Keratinocyte (primary cell): Measurements from ENCODE around the gene GABRB1. TPM values are rescaled to one million over a fixed set of nuclear protein-coding genes. Genes with fewer than 3 reads are reported as not detected.

Experiments
- DNase-seq: peaks from one replicate; pipeline ENCODE4 v3.0.0-alpha.2; 2011; ENCODE audit warnings: low read depth, missing footprints, low spot score
- FAIRE-seq: peaks from 2 replicates; lab custom pipeline; 2011; peaks lifted over from hg19 to GRCh38; lab: Jason Lieb, UNC
- H2AFZ ChIP-seq: 2 replicates; pipeline ENCODE4 v1.6.0; 2012; ENCODE audit warnings: low read length, control low read depth, inconsistent platforms; ENCODE audit not compliant: control insufficient read depth
- H3K27ac ChIP-seq: 2 replicates; pipeline ENCODE4 v1.5.1; 2011; ENCODE audit warnings: low read length; ENCODE audit not compliant: control insufficient read depth, insufficient read depth
- H3K27me3 ChIP-seq: 3 replicates; pipeline ENCODE4 v1.6.0; 2011; ENCODE audit warnings: low read length; ENCODE audit not compliant: control insufficient read depth, insufficient read depth; ENCODE audit errors: extremely low read depth
- H3K36me3 ChIP-seq, 2 experiments: 2 replicates in 1 of 2; 3 replicates in 1 of 2; pipeline ENCODE4 v1.5.1; 2011; ENCODE audit warnings: low read length in 2 of 2, mild to moderate bottlenecking in 1 of 2; ENCODE audit not compliant: control insufficient read depth in 2 of 2, insufficient read depth in 2 of 2; ENCODE audit errors: extremely low read depth in 1 of 2
- H3K4me1 ChIP-seq: 3 replicates; pipeline ENCODE4 v1.5.1; 2011; ENCODE audit warnings: low read length; ENCODE audit not compliant: control insufficient read depth, insufficient read depth; ENCODE audit errors: extremely low read depth
- H3K4me2 ChIP-seq: 3 replicates; pipeline ENCODE4 v1.6.0; 2011; ENCODE audit warnings: low read depth, low read length; ENCODE audit not compliant: control insufficient read depth, insufficient read depth; ENCODE audit errors: extremely low read depth
- H3K4me3 ChIP-seq, 3 experiments: fragments of 200-600 bp in 1 of 3; sonication (generic) in 1 of 3; 2 replicates in 2 of 3; 3 replicates in 1 of 3; pipeline ENCODE4 v1.5.1; 2011 to 2016; ENCODE audit warnings: low read length in 3 of 3, mild to moderate bottlenecking in 3 of 3, control low read depth in 2 of 3, inconsistent platforms in 1 of 3, low read depth in 1 of 3, mixed read lengths in 1 of 3, mixed run types in 1 of 3, moderate library complexity in 1 of 3; ENCODE audit not compliant: control insufficient read depth in 2 of 3, insufficient read depth in 2 of 3; ENCODE audit errors: extremely low read depth in 1 of 3
- H3K79me2 ChIP-seq: 2 replicates; pipeline ENCODE4 v1.6.0; 2012; ENCODE audit warnings: low read length; ENCODE audit not compliant: control insufficient read depth, insufficient read depth
- H3K9ac ChIP-seq: 3 replicates; pipeline ENCODE4 v1.6.0; 2011; ENCODE audit warnings: low read length; ENCODE audit not compliant: control insufficient read depth, insufficient read depth; ENCODE audit errors: extremely low read depth
- H3K9me1 ChIP-seq: 3 replicates; pipeline ENCODE4 v1.6.0; 2011; ENCODE audit warnings: low read length; ENCODE audit not compliant: control insufficient read depth, insufficient read depth; ENCODE audit errors: extremely low read depth
- H3K9me3 ChIP-seq: 2 replicates; pipeline ENCODE4 v1.5.1; 2012; ENCODE audit warnings: low read depth, low read length; ENCODE audit not compliant: control insufficient read depth
- H4K20me1 ChIP-seq: 3 replicates; pipeline ENCODE4 v1.6.0; 2011; ENCODE audit warnings: low read length; ENCODE audit not compliant: control insufficient read depth, insufficient read depth; ENCODE audit errors: extremely low read depth
- EZH2 ChIP-seq: IDR thresholded peaks from one replicate; pipeline ENCODE4 v1.6.1; 2012; ENCODE audit warnings: inconsistent platforms, mild to moderate bottlenecking, low read length, moderate library complexity
- dilution Hi-C: fragments of 300-500 bp; cut with MboI; formaldehyde crosslinking; loops from one replicate; pipeline ENCODE4 v1.7.0; 2020; ENCODE audit warnings: low sequenced_read_pairs; ENCODE audit not compliant: extremely low pct_ligation_motif_present
- polyA plus RNA-seq, 5 experiments: library from polyadenylated mRNA; depleted of rRNA in 3 of 5; stranded (reverse) in 3 of 5; stranded (forward) in 1 of 5; unstranded in 1 of 5; fragments of >200 nt; gene quantifications; 1 replicate in 1 of 5; 2 replicates in 3 of 5; 3 replicates in 1 of 5; pipeline versions ENCODE4 v1.2.1 to v1.2.3, GENCODE V29; 2011 to 2012; ENCODE audit warnings: missing spikeins in 2 of 5, low read depth in 1 of 5, low replicate concordance in 1 of 5
- TF ChIP-seq, protein P1 (sequence below), 3 experiments: IDR thresholded peaks in 1 of 3; conservative IDR thresholded peaks in 1 of 3; optimal IDR thresholded peaks in 1 of 3; 2 replicates in 2 of 3; 3 replicates in 1 of 3; pipeline versions ENCODE3 to v1.5.1; 2011; ENCODE audit warnings: low read length in 3 of 3, mild to moderate bottlenecking in 3 of 3, moderate library complexity in 2 of 3, control low read depth in 1 of 3, inconsistent platforms in 1 of 3; ENCODE audit not compliant: insufficient read depth in 2 of 3; ENCODE audit errors: extremely low read depth in 1 of 3

GABRB1 gene
- polyA plus RNA-seq, 1 donor (not counting 4 experiments of a cell fraction or from before 2014, with no cell fraction given), result not detected

DNA sequence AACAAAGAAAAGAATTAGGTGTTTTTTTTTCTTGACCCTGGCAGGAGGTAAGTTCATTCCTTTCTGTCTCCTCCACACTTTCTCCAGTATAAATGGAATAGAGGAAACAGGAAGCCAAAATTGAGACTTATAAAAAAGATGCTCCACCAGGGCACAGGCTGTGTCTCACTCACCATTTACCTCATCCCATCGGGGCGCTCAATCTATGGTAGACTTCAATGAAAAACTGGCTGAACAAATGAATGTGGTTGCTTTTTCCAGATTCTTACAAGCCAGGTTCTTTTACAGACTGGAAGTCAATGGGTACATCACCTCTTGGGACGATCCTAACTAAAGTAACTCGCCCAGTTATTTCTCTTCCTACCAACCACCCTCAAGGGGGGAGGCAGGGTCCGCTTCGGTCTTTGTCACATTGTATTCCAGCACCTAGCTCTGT lies 431.4 kb downstream of the GABRB1 start:
- TF ChIP-seq EZH2, result no peak
- Histone ChIP-seq H3K9ac (peak overlapping the region; percentile 75), H3K4me3 (peak overlapping the region; percentile 75 to 93 (median 81)), H4K20me1 (no peaks in the 10 kb centered on the region), H3K27me3 (no peaks in the 10 kb centered on the region), H3K9me3 (no peaks in the 10 kb centered on the region), H3K9me1 (no peaks in the 10 kb centered on the region), H3K79me2 (peaks cover 4% of the 10 kb centered on the region), H3K4me2 (peak overlapping the region; percentile 84), H3K4me1 (peaks cover 9% of the 10 kb centered on the region), H3K27ac (peak overlapping the region; percentile 70), H3K36me3 (no peaks in the 10 kb centered on the region), H2AFZ (peak overlapping the region; percentile 90)
- DNase-seq (no peak), FAIRE-seq (peak; percentile 23)
- dilution Hi-C loops, result no loop called here

DNA sequence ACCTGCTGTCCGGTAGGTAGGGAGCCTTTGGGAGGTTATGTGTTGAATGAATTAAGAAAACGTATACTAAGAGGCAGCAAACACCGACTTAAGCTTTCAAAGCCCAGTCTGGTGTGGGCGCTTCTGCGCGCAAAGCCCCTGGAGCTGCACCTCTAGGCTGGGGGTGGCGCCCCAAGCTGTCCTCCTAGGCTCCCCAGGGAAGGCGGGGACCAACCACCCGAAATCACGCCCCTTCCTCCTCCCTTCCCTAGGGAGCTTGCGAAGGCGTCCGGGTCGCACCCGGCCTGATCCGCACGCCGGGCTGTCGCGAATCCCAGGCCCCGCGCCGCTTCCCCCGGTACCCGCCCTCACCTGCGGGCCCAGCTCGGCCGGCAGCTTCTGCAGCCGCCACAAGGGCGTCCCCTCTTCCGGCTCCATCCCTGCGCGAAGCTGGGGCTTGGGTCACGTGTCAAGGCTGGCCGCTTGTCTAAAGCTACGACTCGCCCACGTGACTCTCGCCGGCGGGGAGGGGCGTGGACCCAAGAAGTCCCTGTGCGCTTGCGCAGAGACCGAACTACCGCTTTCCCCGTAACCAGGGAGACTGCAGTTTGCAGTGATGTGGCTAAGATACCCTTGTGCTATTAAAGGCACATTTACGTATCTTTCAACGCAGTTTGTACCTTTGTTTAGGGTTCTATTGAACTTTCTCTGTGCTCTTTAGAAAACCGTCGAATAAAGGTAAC lies 432.0 kb downstream of the GABRB1 start, which contains the start of gene COMMD8:
Gene COMMD8 (minus strand): TSS at position 468 of the 722 bp plus-strand sequence. CDS start 51 bp downstream, at position 417.
- H3K27ac ChIP-seq, result peak within 1 kb of the TSS; percentile 70
- no peaks in the 10 kb centered on the region for H3K36me3 ChIP-seq
- peaks cover 4% of the 10 kb centered on the region for H3K79me2 ChIP-seq
- peak within 1 kb of the TSS; percentile 75 to 93 (median 81) for H3K4me3 ChIP-seq
- no peaks in the 10 kb centered on the region for H4K20me1 ChIP-seq
- H3K9me3 ChIP-seq, result no peaks in the 10 kb centered on the region
- peak; percentile 90 for DNase-seq
- peak within 1 kb of the TSS; percentile 75 for H3K9ac ChIP-seq
- H3K27me3 ChIP-seq, result no peaks in the 10 kb centered on the region
- TF ChIP-seq, protein P1, sequence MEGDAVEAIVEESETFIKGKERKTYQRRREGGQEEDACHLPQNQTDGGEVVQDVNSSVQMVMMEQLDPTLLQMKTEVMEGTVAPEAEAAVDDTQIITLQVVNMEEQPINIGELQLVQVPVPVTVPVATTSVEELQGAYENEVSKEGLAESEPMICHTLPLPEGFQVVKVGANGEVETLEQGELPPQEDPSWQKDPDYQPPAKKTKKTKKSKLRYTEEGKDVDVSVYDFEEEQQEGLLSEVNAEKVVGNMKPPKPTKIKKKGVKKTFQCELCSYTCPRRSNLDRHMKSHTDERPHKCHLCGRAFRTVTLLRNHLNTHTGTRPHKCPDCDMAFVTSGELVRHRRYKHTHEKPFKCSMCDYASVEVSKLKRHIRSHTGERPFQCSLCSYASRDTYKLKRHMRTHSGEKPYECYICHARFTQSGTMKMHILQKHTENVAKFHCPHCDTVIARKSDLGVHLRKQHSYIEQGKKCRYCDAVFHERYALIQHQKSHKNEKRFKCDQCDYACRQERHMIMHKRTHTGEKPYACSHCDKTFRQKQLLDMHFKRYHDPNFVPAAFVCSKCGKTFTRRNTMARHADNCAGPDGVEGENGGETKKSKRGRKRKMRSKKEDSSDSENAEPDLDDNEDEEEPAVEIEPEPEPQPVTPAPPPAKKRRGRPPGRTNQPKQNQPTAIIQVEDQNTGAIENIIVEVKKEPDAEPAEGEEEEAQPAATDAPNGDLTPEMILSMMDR (optimal IDR thresholded peaks at IDR 0.05 in 1 of 3, IDR thresholded peaks at IDR 0.05 in 1 of 3, conservative IDR thresholded peaks at IDR 0.05 in 1 of 3; ENCODE audit: extremely low read depth in 1 of 3, insufficient read depth in 2 of 3, low read length in 3 of 3), result peak in 1 of 3 experiments; percentile 18
- TF ChIP-seq EZH2, result no peak
- peak within 1 kb of the TSS; percentile 84 for H3K4me2 ChIP-seq
- H3K9me1 ChIP-seq, result no peaks in the 10 kb centered on the region
- peak; percentile 85 for FAIRE-seq
- H2AFZ ChIP-seq, result peak within 1 kb of the TSS; percentile 90
- peaks cover 9% of the 10 kb centered on the region for H3K4me1 ChIP-seq
- dilution Hi-C loops, result no loop called here
